GM10266 (cell line): ENCODE results near the gene MYMK.

Experiments used
- DNase-seq: peaks from one replicate; pipeline ENCODE4 v3.0.0; 2012; ENCODE audit errors: extremely low spot score
- CTCF ChIP-seq: IDR thresholded peaks from 2 replicates; pipeline ENCODE4 v1.5.1; 2012; ENCODE audit warnings: mild to moderate bottlenecking, low read depth; ENCODE audit not compliant: control insufficient read depth, insufficient read depth; ENCODE audit errors: missing control alignments

MYMK gene

GRCh38 chr9:133477461-133477860 is 47.3 kb downstream of the MYMK start:
- TF ChIP-seq CTCF, result no peak
- DNase-seq, result no peak

- no peak for TF ChIP-seq CTCF
- no peak for DNase-seq
Measured at GRCh38 chr9:133476941-133477340, 47.8 kb downstream of the MYMK start.

GRCh38 chr9:133476036-133476931 is 48.5 kb downstream of the MYMK start:
- DNase-seq, result no peak
- no peak for TF ChIP-seq CTCF

GRCh38 chr9:133475292-133476012 is 49.3 kb downstream of the MYMK start:
- no peak for TF ChIP-seq CTCF
- DNase-seq, result no peak

GRCh38 chr9:133474853-133475252 is 49.9 kb downstream of the MYMK start:
- no peak for TF ChIP-seq CTCF
- DNase-seq, result no peak

GRCh38 chr9:133474215-133474614 is 50.5 kb downstream of the MYMK start:
- TF ChIP-seq CTCF, result no peak
- DNase-seq, result no peak

- TF ChIP-seq CTCF, result no peak
- DNase-seq, result no peak
Measured at GRCh38 chr9:133473743-133474142, 51.0 kb downstream of the MYMK start.
